ENCODE data around the gene TOMM34.

TOMM34 gene

DNA sequence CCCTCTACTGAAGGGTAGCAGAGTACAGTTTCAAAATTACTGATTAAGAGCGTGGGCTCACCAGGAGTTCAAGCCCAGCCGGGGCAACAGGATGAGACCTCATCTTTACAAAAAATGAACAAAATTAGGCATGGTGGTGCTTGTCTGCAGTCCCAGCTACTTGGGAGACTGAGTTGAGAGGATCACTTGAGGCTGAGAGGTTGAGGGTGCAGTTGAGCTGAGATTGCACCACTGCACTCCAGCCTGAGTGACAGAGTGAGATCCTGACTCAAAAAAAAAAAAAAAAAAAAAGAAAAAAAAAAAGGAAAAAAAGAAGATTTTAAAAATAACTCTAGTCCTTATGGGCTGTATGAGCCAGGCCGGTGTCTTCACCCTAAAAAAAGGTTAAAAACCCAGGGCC lies 31.6 kb downstream of the TOMM34 start:
- no peak for DNase-seq

DNA sequence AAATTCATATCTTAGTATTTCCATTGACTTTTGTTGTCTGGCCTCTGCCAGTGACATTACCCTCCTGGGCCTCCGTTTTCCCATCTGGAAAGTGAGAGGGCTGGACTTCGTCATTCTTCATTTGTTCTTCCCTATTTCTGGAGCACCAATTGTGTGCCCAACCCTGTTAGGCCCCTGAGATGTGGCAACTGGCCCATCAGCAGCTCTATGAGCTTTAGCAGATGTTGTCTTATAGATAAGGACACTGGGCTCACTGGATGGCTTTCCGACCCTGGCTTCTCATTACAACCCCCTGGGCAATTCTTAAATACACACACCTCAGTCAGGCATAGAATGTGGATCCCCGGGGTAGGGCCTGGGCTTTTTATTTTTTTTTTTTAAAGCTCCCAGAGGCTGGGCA lies 35.7 kb downstream of the TOMM34 start:
- DNase-seq: no peak

DNA sequence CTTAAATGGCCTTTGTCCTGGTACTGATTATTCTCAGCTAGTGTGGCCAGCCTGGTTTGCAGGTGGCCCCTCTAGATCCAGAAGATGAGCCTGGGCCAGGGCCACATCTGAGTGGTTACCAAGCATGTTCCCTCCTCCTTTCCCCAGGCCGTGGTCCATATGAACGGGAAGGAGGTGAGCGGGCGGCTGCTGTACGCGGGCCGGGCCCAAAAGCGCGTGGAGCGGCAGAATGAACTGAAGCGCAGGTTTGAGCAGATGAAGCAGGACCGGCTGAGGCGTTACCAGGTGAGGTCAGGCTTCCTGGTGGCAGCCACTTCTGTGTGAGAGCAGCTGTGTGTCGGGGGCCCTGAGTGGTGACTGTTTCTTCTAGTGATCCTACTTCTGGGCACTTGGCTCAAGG lies 38.8 kb downstream of the TOMM34 start:
- DNase-seq: no peak

DNA sequence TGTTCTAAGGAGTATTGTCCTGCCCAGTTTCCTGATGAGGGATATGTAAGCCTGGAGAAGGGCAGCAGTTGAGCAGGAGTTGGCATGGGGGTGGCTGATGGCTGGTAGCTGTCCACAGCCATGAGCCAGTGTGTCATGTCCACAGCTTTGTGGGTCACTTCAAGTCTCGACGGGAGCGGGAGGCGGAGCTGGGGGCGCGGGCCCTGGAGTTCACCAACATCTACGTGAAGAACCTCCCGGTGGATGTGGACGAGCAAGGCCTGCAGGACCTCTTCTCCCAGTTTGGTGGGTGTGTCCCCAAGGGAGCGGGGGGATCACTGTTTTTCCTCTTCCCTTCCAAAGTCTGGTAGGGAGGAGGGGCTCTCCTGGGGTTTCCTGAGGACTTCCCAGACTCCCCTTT lies 41.4 kb downstream of the TOMM34 start:
- no peak for DNase-seq

DNA sequence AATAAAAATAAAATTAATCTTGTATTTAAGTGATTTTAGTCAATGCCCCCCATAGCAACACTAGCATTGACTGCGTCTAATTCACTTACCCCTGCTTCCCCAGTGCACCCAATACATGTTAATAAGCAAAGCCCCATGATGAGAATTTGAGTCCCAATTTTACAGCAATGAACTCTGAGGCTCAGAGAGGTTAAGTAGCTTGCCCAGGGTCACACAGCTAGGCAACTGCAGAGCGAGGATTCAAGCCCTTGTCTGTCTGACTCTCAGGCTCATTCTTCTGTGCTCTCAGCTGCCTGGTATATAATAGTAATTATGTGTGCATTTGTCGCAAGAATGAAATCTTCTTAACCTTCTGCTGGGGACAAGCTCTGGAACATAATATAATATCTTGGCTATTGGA lies 41.9 kb downstream of the TOMM34 start:
- DNase-seq: no peak

DNA sequence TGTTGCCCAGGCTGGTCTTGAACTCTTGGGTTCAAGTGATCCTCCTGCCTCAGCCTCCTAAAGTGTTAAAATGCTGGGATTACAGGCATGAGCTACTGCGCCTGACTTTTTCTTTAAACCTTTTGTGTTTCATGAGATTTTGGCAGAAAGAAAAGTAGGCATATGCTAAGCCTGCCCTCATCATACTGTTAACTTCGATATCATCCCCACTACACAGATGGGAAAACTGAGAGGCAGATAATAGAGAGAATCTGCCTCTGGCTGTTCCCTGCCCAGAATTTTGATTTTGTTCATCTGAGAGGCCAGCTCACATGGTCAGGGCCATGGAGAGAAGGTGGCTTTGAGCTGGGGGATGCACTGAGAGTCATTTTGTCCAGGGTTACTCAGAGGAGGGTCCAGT lies 42.8 kb downstream of the TOMM34 start:
- no peak for DNase-seq

DNA sequence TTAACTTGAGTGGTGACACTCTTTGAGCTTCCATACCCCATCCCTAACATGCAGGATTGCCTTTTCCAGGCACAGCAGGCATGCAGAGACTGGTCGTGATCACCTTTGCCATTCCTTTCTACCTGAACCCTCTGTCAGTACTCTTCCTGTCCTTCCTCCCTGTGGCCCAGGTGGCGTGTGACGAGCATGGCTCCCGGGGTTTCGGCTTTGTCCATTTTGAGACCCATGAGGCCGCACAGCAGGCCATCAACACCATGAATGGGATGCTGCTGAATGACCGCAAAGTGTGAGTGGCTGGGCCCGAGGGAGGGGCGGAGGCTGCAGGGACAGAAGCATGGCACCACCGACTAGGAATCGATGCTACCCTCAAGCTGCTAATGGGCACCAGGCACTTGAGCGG lies 43.6 kb downstream of the TOMM34 start:
- DNase-seq: no peak

DNA sequence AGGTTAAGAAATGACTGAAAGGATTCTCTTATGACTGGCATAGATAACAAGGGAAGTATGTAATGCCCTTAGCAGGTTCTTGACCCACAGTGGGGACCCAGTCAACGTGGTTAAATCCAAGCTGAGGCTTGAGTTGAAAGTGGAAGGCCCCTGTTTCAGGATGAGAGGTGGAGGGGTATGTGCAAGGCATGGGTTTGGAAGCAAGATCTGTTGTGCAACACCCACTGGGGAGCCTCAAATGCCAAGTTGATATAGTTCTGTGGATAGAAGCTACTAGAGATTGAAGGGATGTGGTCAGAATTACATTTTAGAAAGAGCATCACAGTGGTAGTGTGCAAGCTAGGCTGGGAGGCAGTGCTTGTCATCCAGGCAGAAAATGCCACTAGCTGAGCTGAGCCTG lies 45.3 kb downstream of the TOMM34 start:
- DNase-seq: no peak

DNA sequence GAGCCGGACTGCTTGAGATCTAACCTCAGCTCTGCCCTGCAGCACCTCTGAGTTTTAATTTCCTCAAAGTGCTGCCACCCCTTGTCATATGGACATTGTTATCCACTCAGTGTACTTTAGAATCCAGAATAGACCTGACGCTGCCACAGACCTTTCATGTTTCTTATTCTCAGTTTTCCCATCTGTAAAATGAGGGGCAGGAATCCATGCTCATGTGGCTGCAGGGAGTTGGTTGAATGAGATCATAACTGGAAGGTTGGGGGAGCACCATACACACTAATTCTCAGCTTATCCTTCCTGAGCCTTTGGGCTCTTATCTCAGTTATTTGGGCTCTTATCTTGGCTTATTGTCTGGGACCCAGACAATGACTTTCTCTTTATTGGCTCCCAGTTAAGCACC lies 48.0 kb downstream of the TOMM34 start:
- DNase-seq: no peak

DNA sequence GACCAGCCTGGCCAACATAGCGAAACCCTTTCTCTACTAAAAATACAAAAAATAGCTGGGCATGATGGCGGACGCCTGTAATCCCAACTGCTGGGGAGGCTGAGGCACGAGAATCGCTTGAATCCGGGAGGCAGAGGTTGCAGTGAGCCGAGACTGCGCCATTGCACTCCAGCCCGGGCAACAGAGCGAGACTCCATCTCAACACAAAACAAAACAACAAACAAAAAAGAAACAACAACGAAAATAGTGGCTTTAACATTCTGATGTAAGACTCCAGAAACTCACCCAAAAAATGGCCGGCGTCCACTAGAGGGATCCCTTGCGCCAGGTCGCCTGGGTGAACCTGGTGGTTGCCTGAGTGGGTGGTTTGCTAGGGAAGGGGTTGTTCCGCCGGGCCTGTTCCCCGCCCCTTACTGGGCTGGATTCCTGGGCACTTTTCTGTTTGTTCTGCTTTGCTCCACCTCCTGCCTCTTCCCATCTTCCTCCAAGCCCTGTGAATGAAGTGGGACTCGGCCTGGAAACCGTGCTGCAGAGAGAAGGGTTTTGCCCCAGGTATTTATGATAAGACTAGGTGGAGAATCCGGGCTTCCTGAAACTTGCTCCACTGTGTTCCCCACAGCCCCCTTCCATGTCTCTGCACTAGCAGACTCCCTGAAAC lies 48.8 kb downstream of the TOMM34 start:
- peak; percentile 42 for DNase-seq

DNA sequence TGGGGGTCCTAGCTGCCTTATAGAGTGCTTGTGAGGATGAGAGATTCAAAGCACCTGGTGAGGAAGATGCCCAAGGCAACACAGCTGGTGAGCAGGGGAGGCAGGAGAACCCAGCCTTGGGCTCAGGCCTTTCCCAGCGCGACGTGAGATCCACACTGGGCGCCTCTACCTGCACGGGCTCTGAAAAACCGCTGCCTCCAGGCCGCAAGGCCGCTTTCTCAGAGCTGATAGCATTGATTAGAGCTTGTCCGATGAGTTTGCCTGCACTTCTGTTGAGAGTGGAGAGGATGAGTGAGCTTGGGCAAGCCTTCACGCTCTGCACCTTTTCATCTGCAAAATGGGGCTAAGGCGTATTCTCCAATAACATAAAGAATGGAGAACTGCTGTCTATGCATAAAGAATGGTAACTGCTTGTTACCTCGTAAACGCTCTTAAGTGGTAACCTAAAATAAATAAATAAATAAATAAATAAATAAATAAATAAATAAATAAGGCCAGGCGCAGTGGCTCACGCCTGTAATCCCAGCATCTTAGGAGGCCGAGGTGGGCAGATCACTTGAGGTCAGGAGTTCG lies 49.4 kb downstream of the TOMM34 start:
- DNase-seq: no peak

DNA sequence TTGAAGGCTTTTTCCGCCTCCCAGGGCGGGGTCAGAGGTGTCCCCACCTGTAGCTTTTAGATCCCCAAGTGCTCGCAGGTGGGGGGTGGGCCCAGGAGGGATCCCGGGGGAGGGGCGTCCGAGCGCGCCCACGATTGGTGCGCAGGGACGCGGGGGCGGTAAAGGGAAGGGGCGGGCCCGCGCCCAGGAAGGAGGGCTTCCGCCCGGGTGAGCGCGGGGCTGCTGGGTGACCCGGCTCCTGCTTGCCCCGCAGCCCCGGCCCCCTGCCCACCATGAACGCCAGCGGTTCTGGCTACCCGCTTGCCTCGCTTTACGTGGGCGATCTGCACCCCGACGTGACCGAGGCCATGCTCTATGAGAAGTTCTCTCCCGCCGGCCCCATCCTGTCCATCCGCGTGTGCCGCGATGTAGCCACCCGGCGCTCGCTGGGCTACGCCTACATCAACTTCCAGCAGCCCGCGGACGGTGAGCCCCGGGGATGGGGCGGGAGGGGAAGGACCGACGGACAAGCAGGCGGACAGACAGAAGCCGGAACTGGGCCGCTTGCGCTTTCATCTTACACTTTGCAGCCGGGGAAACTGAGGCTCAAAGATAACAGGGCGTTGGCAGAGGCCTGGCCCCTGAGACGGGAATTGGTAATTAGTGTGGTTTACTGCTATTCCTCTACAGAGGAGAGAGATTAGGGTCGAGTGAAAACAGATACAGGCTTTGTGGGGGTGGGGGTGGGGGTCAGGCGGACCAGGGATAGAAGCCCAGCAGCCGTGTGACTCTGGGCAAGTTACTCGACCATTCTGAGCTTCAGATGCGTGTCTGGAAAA lies 50.1 kb downstream of the TOMM34 start, which contains the start of gene PABPC1L:
Gene PABPC1L (plus strand): TSS at position 189 of the 818 bp plus-strand sequence. CDS start 84 bp downstream, at position 273.
- peak; percentile 51 for DNase-seq

DNA sequence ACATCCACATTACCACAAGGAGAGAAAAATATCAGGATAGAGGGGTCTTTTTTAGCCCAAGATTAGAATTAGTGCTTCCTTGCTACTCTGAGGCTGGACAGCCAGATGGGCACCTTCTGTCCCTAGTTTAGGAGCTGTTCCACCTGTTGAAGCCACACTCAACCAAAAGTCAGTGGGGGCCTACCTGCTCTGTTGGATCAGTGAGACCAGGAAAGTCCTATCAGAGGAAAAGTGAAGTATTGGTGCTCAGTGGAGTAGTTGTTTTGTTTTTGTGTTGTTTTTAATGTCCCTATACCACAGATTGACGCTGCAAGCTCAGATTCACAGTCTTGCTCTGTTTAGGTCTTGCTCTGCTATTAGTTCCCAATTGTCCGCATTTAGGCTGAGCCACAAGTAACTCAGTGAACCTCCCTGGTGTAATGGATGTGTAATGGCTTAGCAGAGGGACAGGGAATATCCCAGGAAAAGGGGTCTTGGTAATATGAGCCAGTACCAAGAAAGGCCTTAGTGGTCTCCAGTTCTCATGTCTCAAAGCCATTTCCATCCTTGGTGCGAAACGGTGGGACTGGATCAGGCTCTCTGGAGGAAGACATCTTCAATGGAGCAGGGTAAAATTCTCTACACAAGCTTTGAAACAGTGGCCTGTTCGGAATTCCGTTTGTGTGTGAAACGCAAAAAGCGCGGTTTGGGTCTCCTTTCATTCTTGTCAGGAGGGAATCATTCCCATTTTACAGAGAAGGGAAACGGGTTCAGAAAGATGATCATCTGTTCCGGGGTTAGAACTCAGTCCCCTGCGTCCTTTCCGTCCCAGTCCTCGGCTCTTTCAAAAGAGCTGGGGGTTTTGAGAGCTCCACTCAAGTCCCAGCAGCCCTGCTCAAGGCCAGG lies 51.0 kb downstream of the TOMM34 start:
- DNase-seq: no peak

DNA sequence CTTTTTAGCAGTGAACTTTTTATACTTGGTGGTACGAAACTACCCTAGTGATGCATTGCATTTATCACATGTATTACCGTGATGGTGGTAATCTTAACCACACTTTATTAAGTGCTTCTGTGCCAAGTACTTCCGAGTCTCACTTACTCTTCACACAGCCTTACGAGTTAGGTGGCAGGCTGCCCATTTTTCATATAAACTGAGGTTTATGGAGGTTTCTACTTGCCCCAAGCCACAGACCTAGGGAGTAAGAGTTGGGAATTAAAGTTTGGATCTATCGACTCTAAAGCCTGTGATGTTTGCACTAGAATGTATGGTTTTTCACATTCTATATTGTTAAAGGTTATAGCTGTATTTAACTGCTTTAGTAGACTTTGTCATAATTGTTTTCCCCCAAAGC lies 55.8 kb downstream of the TOMM34 start:
- no peak for DNase-seq

DNA sequence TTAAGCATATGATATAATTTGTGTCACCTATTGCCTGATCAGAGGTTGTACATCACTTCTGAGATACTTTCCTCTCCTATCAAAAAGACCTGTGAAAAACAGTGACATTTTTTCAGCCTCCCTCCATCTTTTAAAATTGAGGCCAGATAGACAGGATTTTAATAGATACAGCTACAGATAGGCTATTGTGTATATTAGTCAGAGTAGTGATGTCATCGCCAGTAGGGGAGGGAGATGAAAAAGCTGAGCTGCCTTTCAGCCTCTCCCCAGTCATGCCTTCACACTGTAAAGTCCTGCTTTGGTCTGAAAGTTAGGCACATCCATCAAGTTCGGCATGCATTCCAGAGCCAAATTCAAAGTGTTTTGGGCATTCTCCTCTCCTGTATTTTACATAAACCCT lies 58.2 kb downstream of the TOMM34 start:
- no peak for DNase-seq

DNA sequence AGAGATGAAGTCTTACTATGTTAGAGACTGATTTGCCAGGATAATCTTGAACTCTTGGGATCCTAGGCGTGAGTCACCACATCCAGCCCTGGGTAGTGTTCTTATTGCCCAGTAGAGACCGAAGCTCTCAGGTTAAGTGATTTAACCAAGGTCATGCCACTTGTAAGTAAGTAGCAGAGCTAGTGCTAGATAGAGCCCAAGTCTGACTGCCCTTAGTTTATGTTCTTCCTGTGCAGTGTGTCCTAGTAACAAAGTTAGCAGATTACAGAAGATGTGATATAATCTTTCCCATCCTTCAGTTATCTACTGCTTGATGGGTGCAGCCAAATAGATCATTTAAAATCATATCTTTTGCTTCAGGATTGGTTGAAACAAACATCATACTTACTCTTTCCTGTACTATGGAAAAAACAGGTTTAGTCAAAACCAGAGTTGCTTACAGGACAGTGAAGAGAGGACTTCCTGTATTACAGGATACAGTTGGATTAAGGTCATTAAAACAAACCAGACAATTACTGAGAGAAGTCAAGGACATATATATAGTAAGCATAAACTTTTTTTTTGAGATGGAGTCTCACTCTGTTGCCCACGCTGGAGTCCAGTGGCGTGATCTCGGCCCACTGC lies 59.9 kb downstream of the TOMM34 start:
- no peak for DNase-seq

DNA sequence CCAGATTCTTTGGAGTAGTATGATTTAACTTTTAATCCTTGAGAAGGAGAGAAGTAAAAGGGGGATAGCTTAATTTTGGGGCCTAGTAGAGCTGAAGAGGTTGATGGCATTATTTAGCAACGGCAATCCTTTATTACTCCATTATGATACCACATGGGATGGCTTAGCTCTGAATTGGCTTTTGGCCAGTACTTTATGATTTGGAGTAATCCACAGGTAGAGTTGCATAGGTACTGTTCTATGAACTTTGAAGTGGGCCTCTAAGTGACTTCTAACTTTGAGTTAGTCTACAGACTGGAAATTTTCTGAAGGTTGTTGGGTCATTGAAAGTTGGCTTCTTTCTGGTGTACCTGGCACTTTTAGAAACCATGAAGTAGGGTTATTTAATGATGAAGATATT lies 63.1 kb downstream of the TOMM34 start:
- no peak for DNase-seq

DNA sequence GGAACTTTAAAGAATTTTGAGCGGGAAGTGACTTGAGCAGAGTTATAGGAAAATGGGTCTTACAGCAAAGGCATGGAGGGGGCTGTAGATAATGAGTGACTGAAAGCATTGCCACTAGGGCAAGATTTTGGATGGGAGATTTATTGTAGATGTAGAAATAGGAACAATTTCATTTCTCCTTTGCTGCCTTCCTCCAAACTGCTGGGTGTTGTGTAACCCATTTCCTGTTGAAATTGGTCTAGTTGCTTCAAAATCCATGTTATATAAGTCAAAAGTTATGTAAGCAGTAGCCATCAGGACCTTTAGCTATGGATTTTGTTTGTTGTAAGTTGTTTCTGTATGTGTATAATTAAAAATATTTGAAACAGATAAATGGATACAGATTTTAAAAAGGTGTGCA lies 63.6 kb downstream of the TOMM34 start:
- DNase-seq: no peak

DNA sequence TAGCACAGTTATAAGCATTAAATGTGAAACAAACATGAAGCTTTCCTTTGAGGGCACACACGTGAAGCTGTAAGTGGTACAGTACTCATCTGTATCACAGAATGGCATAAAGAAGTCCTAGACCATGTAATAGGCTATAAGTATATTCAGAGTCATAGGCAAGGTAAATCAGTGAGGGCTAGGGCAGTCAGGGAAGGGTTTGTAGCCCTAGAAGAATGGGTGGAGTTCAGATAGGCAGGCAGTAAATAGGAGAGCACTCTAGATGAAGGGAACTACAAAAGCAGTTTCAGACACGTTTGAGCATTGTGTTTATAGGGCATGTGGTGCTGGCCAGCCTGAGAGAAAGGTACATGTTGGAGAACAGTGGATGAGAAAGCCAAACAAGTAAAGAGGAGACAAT lies 65.2 kb downstream of the TOMM34 start:
- DNase-seq: no peak

Data from T1000 (cell line).